Endothelial cell of umbilical vein (primary cell): ENCODE results near the gene PRPF31. TPM values are rescaled to one million over a fixed set of nuclear protein-coding genes. Genes with fewer than 3 reads are reported as not detected.

Source experiments
- BruUV-seq: library from RNA; stranded (reverse); fragments of 400-500 nt; replicated peaks from 2 replicates; lab custom pipeline; 2021; lab: Mats Ljungman, UMichigan
- CTCF ChIA-PET: fragments of 300-600, 350-600 bp; sonication (Branson Sonifier 250); formaldehyde crosslinking; loops from one replicate; lab custom pipeline; 2021; ENCODE audit warnings: antibody characterized with exemption, inconsistent platforms; lab: Charles Lee
- POLR2A ChIA-PET: fragments of 300-600, 350-600 bp; sonication (Branson Sonifier 250); formaldehyde crosslinking; loops from one replicate; lab custom pipeline; 2021; ENCODE audit warnings: antibody characterized with exemption, inconsistent platforms; lab: Charles Lee
- DNase-seq: peaks from one replicate; pipeline ENCODE4 v3.0.0-alpha.2; 2011; ENCODE audit warnings: low read depth, low spot score
- FAIRE-seq: peaks from 2 replicates; lab custom pipeline; 2011; peaks lifted over from hg19 to GRCh38; lab: Jason Lieb, UNC
- H2AFZ ChIP-seq: 2 replicates; pipeline ENCODE4 v1.6.0; 2012; ENCODE audit warnings: low read depth, low read length, control low read depth, inconsistent platforms
- H3K27ac ChIP-seq: 2 replicates; pipeline ENCODE4 v1.5.1; 2011; ENCODE audit warnings: low read depth, mild to moderate bottlenecking, control low read depth, low read length, moderate library complexity; ENCODE audit not compliant: insufficient read depth
- H3K27me3 ChIP-seq, 2 experiments: 2 replicates each; pipeline versions ENCODE4 v1.6.0 to v1.6.1; 2011; ENCODE audit warnings: low read length in 2 of 2, mixed read lengths in 1 of 2; ENCODE audit not compliant: control insufficient read depth in 2 of 2, insufficient read depth in 2 of 2
- H3K36me3 ChIP-seq, 2 experiments: 2 replicates in 1 of 2; 3 replicates in 1 of 2; pipeline ENCODE4 v1.5.1; 2011; ENCODE audit warnings: low read length in 2 of 2, mild to moderate bottlenecking in 1 of 2, moderate library complexity in 1 of 2; ENCODE audit not compliant: control insufficient read depth in 2 of 2, insufficient read depth in 2 of 2; ENCODE audit errors: extremely low read depth in 1 of 2
- H3K4me1 ChIP-seq: 3 replicates; pipeline ENCODE4 v1.5.1; 2011; ENCODE audit warnings: mild to moderate bottlenecking, low read length; ENCODE audit not compliant: control insufficient read depth, insufficient read depth; ENCODE audit errors: extremely low read depth
- H3K4me2 ChIP-seq: 2 replicates; pipeline ENCODE4 v1.6.1; 2011; ENCODE audit warnings: low read length, control low read depth, mixed read lengths; ENCODE audit not compliant: insufficient read depth
- H3K4me3 ChIP-seq, 3 experiments: fragments of 200-600 bp in 1 of 3; sonication (generic), shearing (Covaris generic) in 1 of 3; replicated peaks in 1 of 3; 2 replicates each; pipeline ENCODE4 v1.5.1; 2011 to 2016; ENCODE audit warnings: control low read depth in 3 of 3, low read length in 3 of 3, mild to moderate bottlenecking in 2 of 3, inconsistent platforms in 1 of 3, low read depth in 1 of 3, moderate library complexity in 1 of 3; ENCODE audit not compliant: insufficient read depth in 1 of 3
- H3K79me2 ChIP-seq: 2 replicates; pipeline ENCODE4 v1.6.0; 2012; ENCODE audit warnings: low read length, inconsistent platforms; ENCODE audit not compliant: control insufficient read depth, insufficient read depth
- H3K9ac ChIP-seq: replicated peaks from 2 replicates; pipeline ENCODE3; 2011; ENCODE audit warnings: low read length, control low read depth; ENCODE audit not compliant: insufficient read depth; ENCODE audit errors: extremely low read depth
- H3K9me1 ChIP-seq: replicated peaks from 3 replicates; pipeline ENCODE4 v1.6.0; 2011; ENCODE audit warnings: mild to moderate bottlenecking, low read length; ENCODE audit not compliant: control insufficient read depth, insufficient read depth; ENCODE audit errors: extremely low read depth
- H3K9me3 ChIP-seq: replicated peaks from 2 replicates; pipeline ENCODE4 v1.5.1; 2012; ENCODE audit warnings: low read length, inconsistent platforms; ENCODE audit not compliant: control insufficient read depth, insufficient read depth
- H4K20me1 ChIP-seq: replicated peaks from 2 replicates; pipeline ENCODE3; 2011; ENCODE audit warnings: mild to moderate bottlenecking, low read length; ENCODE audit not compliant: control insufficient read depth, insufficient read depth; ENCODE audit errors: extremely low read depth
- EZH2 ChIP-seq: IDR thresholded peaks from 2 replicates; pipeline ENCODE4 v1.6.1; 2012; ENCODE audit warnings: borderline replicate concordance, low read depth, mild to moderate bottlenecking, moderate library complexity, low read length, inconsistent platforms; ENCODE audit not compliant: severe bottlenecking
- FOS ChIP-seq: IDR thresholded peaks from 2 replicates; pipeline ENCODE4 v1.6.1; 2011; ENCODE audit warnings: mild to moderate bottlenecking, low read length, moderate library complexity, borderline replicate concordance; ENCODE audit not compliant: insufficient read depth
- GATA2 ChIP-seq: IDR thresholded peaks from 2 replicates; pipeline ENCODE4 v1.7.0; 2011; ENCODE audit warnings: low read depth, mild to moderate bottlenecking, moderate library complexity, mixed read lengths, low read length; ENCODE audit not compliant: insufficient read length, insufficient read depth
- JUN ChIP-seq: IDR thresholded peaks from 2 replicates; pipeline ENCODE4 v1.6.1; 2011; ENCODE audit warnings: borderline replicate concordance, low read depth; ENCODE audit not compliant: insufficient read length, insufficient read depth
- MYC ChIP-seq: IDR thresholded peaks from one replicate; pipeline ENCODE4 v1.6.1; 2011; ENCODE audit warnings: mild to moderate bottlenecking, low read depth, low read length
- POLR2A ChIP-seq: IDR thresholded peaks from 2 replicates; pipeline ENCODE4 v1.6.1; 2012; ENCODE audit warnings: low read depth, mild to moderate bottlenecking, control low read depth, low read length
- POLR2AphosphoS5 ChIP-seq: IDR thresholded peaks from 2 replicates; pipeline ENCODE4 v1.6.1; 2012; ENCODE audit warnings: low read depth, mild to moderate bottlenecking, control low read depth, low read length, moderate library complexity; ENCODE audit not compliant: insufficient read depth
- dilution Hi-C: fragments of 300-500 bp; cut with MboI; formaldehyde crosslinking; loops from one replicate; pipeline ENCODE4 v1.15.0; 2019; ENCODE audit warnings: low sequenced_read_pairs; ENCODE audit not compliant: extremely low pct_ligation_motif_present
- intact Hi-C: fragments of 100-400 bp; cut with micrococcal nuclease; formaldehyde crosslinking; loops from one replicate; pipeline ENCODE4 v1.10.0; 2022
- polyA plus RNA-seq, 4 experiments: library from polyadenylated mRNA; depleted of rRNA in 3 of 4; stranded (reverse) in 3 of 4; unstranded in 1 of 4; fragments of >200 nt; gene quantifications; 2 replicates each; pipeline versions ENCODE4 v1.2.1 to v1.2.3, GENCODE V29; 2011 to 2012; ENCODE audit warnings: missing spikeins in 1 of 4
- total RNA-seq: library from RNA; stranded (reverse); gene quantifications from 2 replicates; pipeline ENCODE4 v1.2.3, GENCODE V29; 2021
- TF ChIP-seq, protein P1 (sequence below): IDR thresholded peaks from 2 replicates; pipeline ENCODE4 v1.6.1; 2011; ENCODE audit not compliant: insufficient read depth, insufficient read length
- TF ChIP-seq, protein P2 (sequence below), 2 donors: IDR thresholded peaks; 1 replicate in 1 of 2; 2 replicates in 1 of 2; pipeline ENCODE4 v1.5.1; 2011; ENCODE audit warnings: low read length in 2 of 2, mild to moderate bottlenecking in 2 of 2, moderate library complexity in 2 of 2, control low read depth in 1 of 2, inconsistent platforms in 1 of 2, low read depth in 1 of 2; ENCODE audit not compliant: insufficient read depth in 1 of 2; ENCODE audit errors: extremely low read depth in 1 of 2

The PRPF31 gene
- total and polyA plus RNA-seq, 2 donors (not counting 3 experiments of a cell fraction or from before 2014, with no cell fraction given): 76.2 to 101 TPM

DNA sequence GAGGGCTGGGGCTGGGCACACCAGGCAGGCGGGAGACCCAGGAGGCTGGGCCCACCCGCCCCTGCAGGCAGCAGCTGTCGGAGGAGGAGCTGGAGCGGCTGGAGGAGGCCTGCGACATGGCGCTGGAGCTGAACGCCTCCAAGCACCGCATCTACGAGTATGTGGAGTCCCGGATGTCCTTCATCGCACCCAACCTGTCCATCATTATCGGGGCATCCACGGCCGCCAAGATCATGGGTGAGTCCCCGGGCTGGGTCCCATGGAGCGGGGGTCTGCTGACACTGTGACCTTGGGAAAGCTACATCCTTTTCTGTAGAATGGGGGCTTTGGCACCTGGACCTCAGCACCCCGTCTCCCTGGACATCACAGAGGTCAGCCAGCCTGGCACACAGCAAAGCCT lies 8.1 kb downstream of the PRPF31 start:
- H3K27me3 ChIP-seq: no peaks in the 10 kb centered on the region
- dilution Hi-C loops (no loop called here), intact Hi-C loops (no loop called here)
- DNase-seq (no peak), FAIRE-seq (no peak)
- no peaks in the 10 kb centered on the region for H3K79me2 ChIP-seq
- no peak for TF ChIP-seq JUN
- TF ChIP-seq EZH2: no peak
- no peak for TF ChIP-seq FOS
- no peak for TF ChIP-seq GATA2
- TF ChIP-seq MYC: no peak
- TF ChIP-seq POLR2AphosphoS5: no peak
- TF ChIP-seq, protein P1, sequence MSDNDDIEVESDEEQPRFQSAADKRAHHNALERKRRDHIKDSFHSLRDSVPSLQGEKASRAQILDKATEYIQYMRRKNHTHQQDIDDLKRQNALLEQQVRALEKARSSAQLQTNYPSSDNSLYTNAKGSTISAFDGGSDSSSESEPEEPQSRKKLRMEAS: no peak
- TF ChIP-seq, protein P2, sequence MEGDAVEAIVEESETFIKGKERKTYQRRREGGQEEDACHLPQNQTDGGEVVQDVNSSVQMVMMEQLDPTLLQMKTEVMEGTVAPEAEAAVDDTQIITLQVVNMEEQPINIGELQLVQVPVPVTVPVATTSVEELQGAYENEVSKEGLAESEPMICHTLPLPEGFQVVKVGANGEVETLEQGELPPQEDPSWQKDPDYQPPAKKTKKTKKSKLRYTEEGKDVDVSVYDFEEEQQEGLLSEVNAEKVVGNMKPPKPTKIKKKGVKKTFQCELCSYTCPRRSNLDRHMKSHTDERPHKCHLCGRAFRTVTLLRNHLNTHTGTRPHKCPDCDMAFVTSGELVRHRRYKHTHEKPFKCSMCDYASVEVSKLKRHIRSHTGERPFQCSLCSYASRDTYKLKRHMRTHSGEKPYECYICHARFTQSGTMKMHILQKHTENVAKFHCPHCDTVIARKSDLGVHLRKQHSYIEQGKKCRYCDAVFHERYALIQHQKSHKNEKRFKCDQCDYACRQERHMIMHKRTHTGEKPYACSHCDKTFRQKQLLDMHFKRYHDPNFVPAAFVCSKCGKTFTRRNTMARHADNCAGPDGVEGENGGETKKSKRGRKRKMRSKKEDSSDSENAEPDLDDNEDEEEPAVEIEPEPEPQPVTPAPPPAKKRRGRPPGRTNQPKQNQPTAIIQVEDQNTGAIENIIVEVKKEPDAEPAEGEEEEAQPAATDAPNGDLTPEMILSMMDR (IDR thresholded peaks at IDR 0.05; ENCODE audit: extremely low read depth in 1 of 2, insufficient read depth in 1 of 2, low read depth in 1 of 2, low read length in 2 of 2): no peak
- no peak for TF ChIP-seq POLR2A
- CTCF ChIA-PET: interaction anchor here (0.7 kb wide), 1 partner anchor 9 kb away, joined by 3 read pairs; the partner anchor contains the start of genes PRPF31 and TFPT
- POLR2A ChIA-PET: interaction anchor here (1.0 kb wide), 2 partner anchors 8 to 13 kb away, joined by 4 to 5 read pairs; partner anchors contain the start of genes PRPF31 and TFPT
- no peak overlapping the region for H2AFZ ChIP-seq
- H3K9ac ChIP-seq: no peak overlapping the region
- no peaks in the 10 kb centered on the region for H4K20me1 ChIP-seq
- H3K4me1 ChIP-seq: no peaks in the 10 kb centered on the region
- H3K27ac ChIP-seq: no peak overlapping the region
- H3K9me1 ChIP-seq: no peaks in the 10 kb centered on the region
- peaks cover 9 to 54% of the 10 kb centered on the region in 2 experiments for H3K36me3 ChIP-seq
- no TSS peak for BruUV-seq
- H3K4me3 ChIP-seq: no peak overlapping the region
- H3K9me3 ChIP-seq: no peaks in the 10 kb centered on the region
- H3K4me2 ChIP-seq: no peak overlapping the region
